ENCODE measurements around the gene CCDC192.
"Not testable (repeated sequence)": the region's sequence is repeated elsewhere in the genome, so short reads cannot be mapped to it uniquely, and the experiment has no call there.

CCDC192 gene

DNA sequence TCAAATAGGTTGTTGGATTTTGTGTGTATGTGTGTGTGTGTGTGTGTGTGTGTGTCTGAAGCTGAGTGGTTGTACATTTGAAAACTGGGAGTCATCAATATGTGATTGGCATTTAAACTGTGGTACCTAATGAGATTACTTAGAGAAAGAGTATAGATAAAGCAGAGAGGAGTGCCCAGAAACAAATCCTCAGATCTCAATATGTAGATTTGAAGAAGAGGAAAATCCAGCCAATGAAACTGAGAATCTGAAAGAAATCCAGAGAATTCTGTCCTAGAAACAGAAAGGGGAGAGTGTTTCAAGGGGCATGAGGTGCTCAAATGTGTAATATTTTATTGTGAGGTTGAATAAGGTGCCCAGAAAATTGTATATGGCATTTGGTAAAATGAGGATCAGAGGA is 66.2 kb downstream of the CCDC192 start:
- no peak for DNase-seq

DNA sequence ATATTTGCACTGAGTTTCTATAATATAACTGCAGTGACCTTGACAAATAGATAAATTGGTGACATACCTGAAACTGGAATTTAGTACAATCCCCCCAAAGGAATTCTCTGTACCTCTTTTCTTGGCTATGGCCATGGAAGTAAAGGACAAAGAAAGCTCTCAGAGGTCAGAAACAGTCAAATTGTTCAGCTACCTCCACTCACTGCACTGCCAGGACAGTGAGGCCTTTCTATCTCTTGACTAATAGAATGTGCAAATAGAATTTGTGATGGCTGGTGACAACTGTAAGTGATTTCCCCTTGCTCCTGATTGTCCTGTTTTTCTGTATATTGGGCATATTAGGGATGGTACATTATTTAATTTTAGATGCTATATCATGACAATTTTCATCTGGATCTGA is 67.1 kb downstream of the CCDC192 start:
- no peak for DNase-seq

DNA sequence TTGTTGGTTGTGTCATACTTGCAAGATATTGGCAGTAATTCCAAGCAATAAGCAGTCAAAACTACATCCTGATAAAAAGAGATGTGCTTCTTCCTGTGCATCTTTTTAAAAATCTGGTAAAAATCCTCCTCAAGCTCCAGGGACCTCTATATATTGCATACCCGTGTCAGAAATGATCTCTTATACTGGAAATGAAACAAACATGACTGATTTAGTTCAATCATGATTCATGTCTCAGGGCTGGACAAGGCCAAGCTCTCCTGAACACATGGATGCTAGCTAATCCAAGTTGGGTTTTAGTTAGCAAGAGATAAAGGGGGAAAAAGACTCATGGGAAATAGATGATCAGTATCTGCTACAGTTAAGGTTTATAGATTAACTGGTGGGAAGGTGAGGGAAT is 69.3 kb downstream of the CCDC192 start:
- no peak for DNase-seq

DNA sequence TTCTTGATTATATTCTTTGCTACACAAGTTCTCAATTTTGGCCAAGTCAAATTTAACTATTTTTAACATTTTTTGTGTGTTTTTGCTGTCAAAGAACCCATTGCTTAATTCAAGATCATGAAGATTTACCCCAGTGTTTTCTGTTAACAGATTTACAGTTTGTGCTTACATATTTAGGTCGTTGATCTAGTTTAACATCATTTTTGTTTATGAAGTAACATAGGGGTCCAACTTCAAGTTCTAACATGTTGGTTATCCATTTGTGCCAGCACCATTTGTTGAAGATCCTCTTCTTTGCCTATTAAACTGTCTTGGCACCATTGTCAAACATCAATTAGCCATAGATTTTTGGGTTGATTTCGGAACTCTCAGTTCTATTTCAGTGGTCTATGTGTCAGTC is 71.0 kb downstream of the CCDC192 start:
- no peak for DNase-seq

DNA sequence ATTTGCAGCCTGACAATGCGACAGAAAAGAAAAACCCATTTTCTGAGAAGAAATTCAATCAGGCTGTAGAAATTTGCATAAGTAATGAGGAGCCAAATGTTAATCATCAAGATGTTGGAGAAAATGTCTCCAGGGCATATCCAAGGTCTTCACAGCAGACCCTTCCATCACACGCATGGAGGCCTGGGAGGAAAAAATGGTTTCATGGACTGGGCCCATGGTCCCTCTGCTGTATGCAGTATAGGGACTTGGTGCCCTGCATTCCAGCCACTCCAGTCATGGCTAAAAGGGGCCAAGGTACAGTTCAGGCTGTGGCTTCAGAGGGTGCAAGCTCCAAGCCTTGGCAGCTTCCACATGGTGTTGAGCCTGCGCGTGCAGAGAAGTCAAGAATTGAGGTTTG is 73.3 kb downstream of the CCDC192 start:
- DNase-seq = no peak

DNA sequence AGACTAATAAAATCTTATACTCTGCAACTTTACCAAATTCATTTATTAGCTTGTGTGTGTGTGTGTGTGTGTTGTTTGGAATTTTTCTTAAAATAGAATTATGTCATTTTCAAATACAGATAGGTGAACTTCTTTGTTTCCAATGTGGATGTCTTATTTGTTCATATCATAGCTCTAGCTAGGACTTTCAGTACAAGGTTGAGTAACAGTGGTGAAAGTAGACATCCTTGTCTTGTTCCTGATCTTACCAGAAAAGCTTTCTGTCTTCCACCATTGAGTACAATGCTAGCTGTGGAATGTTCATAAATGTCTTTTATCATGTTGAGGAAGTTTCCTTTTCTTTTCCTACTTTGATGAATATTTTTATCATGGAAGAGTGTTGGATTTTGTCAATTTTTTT is 74.8 kb downstream of the CCDC192 start:
- DNase-seq = no peak

DNA sequence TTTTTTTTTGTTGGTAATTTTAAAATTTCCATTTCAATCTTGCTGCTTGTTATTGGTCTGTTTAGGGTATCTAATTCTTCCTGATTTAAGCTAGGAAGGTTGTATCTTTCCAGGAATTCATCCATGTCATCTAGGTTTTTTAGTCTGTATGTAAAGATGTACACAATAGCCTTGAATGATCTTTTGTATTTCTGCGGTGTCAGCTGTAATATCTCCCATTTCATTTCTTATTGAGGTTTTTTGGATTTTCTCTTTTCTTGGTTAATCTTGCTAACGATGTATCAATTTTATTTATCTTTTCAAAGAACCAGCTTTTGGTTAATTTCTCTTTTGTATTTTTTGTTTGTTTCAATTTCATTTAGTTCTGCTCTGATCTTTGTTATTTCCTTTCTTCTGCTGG is 79.3 kb downstream of the CCDC192 start:
- not testable (repeated sequence) for DNase-seq

DNA sequence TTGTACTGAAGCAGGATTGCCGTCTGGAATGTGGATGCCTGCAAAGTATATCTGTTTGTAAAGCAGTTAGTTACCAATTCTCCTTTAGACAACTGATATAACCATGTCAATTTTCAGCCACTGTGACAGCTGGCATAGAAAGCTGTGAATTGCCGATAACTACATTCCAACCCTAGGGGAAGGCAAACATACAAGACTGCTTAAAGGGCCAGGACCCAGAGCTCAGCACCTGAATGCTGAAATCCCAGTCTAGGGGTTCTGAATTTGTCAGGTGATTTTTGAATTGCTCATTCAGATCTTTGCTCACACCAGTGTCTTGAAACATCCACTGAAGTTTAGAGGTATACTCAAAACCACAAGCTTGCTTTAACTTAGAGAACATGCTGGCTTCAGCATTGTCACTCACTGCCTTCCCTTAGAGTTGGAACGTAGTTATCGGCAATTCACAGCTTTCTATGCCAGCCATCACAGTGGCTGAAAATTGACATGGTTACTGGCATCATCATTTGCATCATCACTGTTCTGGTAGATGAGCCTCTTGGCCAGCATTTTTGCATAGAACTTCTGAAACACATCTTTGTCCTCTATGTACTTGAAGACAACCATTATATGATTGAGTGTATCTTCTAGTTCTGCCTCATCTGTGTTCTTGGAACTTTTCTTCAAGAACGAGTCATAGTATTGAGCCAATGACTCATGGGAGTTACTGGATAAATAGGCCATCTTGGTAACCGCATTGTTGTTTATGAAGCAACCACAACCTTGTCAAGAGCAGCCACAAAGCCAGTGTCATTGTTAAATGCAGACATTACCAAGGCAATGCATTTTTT is 82.1 kb downstream of the CCDC192 start:
- DNase-seq = no peak

DNA sequence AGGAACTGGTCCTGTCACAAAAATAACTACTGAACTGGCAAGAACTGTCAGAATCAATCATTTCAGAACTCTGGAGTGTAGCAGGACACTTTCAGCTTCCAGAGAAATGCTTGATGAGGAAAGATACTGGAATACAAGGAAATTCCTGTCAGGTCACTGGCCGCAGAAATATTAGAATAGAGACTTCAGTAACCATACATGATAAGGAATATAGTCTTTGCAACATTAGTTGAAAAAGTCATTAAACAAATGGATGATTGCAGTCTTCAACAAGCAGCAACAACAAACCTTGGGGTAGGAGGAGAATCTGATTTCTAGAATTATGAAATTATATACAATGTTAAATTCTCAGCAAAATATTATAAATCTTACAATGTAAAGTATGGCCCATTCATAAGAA is 88.2 kb downstream of the CCDC192 start:
- no peak for DNase-seq

DNA sequence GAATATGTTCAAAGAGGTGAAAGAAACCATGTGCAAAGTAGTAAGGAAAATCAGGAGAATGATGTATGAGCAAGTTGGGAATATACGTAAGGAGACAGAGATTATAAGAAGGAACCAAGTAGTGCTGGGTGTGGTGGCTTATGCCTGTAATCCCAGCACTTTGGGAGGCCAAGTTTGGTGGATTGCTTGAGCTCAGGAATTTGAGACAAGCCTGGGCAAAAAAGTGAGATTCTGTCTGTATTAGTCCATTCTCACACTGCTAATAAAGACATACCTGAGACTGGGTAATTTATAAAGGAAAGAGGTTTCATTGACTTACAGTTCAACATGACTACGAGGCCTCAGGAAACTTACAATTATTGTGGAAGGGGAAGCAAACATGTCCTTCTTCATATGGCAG is 88.7 kb downstream of the CCDC192 start:
- DNase-seq = not testable (repeated sequence)

DNA sequence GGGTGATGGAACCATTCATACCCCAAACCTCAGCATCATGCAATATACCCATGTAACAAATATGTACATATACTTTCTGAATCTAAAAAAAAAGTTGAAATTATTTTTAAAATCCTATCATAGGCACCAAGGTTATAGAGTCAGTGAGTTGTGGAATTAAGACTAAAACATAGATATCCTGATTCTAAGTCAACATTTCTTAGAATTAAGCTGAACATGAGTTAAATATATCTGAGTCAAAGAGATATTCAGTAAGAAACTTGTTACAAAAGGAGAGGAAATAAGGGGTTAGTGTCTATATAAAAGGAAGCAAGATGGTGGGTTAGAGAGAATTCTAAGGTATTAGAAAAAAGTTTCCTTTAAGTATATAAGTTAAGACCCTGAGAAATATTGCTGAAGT is 89.9 kb downstream of the CCDC192 start:
- no peak for DNase-seq

DNA sequence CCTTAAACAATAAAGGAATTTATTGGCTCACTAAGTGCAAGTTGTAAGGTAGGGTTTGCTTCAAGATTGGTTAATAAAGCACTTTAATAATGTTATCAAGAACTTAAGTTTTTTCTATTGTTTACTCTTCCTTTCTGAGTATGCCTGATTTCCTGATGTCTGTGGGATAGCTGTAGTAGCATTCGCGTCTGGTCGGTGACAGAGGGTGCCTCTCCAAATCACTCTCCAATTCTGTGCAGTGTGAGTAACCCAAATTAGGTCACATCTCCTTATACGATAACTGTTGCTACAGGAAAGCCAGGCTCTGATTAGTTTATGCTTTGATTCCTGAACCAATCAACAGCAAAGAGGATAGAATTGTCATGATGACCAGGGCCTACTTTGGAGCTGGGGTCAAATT is 90.7 kb downstream of the CCDC192 start:
- DNase-seq = no peak

DNA sequence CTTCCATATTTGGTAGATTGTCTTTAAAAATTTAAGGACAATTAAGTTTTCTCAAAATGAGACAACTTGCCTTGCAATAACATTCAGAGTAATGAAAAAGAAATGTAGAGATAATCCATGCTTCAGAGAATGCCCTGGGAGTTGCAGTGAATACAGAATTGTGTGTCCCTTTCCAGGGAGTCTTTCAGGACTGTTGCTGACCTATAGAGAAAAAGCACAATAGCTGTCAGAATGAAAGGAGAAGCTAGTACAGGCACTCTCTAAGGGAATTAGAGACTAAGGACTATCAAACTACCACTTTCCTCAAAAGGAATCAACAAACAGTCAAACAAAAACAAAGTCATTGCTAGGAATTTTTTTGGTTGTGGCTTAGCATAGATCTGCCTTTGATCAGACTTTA is 93.0 kb downstream of the CCDC192 start:
- DNase-seq = no peak

DNA sequence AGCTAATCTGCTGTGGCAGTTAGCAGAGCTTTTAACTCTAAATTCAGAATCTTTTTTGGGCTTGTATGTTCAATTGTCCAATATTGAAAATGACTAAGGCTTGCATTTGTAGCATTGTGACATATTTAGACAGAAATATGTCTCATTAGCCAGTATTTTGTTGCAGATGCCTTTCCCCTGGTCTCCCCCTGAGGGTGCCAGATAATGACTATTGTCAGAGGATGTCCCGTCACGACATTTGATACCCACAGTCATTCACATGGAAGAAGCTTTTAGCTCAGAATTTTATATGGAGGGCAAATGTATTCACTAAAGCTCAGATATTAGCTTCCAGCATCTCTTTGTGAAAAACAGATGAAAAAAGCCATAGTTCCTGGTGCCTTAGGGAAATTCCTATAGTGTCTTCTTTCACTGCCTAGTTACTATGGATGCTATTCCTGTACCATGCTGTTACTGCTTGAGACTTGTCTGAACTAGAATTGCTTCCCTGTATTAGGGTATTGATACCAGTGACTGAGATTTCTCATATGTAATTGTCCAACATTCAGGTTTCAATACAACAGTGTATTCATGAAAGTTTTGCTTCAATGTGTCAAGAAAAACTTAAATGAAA is 96.2 kb downstream of the CCDC192 start:
- no peak for DNase-seq

DNA sequence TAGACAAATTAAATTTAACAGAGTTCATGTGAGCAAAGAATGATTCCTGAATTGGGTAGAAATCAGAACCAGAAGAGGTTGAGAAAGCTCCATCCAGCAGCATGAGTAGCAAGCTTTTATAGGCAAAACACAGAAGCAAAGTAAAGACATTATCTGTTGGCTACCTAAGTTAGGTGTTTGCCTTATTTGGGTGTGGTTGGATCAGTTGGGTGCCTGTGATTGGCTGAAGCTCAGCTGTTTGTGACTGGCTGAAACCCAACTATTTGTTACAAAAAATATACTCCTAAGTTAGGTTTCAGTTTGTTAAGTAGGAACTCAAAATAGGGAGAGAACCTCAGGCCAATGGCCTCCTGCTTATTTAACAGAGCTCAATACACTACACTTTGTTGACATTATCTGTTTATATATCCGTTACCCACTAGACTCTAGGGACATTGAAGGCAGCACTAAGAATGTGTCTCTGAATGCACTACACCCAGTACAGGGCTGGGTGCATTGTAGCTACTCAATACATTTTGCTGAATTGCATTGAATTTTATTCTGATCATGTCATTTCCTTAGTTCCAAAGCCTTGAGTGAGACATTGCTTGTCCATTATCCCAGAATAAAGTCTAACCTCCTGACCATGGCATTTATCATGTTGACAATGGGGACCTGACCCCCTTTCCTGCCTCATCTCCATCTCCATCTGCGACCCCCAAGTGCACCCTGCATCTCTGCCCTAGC is 98.7 kb downstream of the CCDC192 start:
- no peak for DNase-seq

DNA sequence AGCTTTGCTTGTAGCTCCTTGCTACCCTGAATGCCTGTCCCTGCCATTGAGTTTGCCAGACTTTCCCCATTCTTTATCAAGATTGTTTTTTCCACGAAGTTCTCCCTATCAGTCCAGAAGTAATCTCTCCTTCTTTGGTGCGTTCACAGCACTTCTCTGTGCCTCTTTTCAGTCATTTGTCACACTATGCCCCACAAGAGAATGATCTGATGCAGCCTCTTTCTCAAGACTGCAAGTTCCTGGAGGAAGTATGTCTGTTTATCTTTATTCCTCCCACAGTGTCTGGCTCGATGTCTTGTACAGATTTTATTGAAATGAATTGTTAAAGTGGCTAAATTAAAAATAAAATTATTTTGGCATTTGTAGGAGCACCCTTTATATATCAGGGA is 99.3 kb downstream of the CCDC192 start:
- no peak for DNase-seq

DNA sequence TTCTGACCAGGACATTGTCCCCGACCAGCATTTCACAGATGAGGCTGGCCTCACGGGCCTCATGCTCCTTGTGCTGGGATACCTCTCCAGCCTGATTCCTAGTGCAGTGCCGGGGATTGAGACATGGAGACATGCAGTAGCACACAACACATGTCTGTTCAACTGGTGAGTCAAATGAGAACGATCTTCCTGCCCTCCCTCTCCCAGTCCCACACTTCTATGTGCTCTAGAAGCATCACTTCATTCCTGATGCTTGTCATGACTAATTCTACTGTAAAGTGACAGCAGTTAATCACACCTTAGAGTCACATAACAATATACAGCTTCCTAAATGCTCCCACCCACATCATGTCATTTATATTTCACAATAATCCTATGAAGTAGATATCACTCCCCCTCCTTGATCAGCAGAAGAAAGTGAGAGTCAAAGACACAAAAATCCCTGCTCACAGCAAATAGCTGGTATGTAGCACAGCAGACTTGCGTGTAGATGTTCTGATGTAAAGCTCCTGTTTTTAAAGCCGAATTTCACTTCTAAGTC is 101.8 kb downstream of the CCDC192 start:
- DNase-seq = no peak

DNA sequence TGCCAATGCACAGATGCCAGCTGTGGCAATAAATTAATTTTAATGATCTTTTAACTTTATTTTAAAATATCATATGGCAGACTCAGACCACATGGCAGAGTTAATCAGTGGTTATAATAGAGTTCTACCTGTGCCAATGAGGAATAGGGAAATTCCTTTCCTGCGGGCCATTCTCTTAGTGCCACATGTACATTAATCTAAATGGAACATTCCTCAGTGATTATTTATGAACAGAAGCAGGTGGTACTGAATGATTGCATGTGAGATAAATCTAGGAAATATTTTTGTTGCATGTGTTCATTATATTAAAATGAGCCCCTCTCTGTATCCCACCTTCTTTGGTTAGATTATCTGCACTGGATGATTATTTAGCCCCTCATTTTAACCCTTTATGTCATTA is 102.3 kb downstream of the CCDC192 start:
- DNase-seq = no peak

DNA sequence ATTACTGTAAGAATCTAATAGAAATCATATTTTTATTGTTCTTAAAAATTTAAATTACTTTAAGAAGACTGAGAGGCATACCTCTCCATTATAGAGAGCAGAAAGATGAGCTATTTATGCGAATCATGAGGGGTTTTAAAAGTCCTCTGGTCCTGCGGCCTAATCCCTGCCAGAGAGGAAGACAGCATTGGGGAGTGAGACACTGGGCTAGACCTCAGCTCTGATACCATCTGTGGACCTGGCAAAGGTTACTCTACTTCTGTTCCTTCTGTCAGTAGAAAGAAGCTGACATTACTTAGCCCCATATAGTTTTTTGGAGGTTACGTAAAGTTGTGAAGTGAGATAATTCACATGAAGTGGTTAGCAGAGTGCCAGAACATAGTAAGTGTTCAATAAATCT is 103.6 kb downstream of the CCDC192 start:
- DNase-seq = no peak

DNA sequence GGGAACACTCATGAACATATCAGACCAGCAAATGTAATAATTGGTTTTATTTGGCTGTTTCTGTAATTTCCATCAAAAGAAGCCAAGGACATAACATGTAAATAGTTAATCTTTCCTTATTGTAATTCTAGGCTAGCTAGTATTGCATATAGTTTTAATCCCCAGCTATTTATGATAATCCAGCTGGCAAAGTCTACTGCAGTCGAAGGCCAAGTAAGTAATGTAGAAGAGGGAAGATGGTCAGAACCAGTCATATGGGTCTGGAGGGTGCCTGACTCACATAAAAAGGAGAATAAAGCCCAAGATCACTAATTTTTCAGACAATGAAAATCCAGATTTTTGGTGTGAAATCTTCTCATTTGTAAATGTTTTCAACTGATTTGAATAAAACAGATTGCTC is 106.3 kb downstream of the CCDC192 start:
- DNase-seq = no peak

DNA sequence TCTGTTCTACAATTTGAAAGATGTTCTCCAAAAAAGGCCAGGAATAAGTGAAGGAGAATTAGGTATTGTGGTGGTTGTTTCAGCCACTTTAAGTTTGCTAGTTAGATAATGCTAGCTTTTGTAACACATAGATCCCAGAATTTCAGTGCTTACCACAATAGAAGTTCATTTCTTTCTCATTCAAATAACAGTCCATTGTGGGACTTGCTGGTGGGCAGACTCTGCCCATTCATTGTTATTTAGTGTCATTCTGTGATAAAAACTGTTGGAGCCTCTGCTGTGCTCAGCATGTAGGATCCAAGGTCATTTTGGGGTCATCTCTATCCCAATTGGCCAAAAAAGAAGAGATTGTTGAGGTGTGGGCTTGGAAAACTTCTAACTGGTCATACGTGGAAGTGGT is 106.8 kb downstream of the CCDC192 start:
- no peak for DNase-seq

DNA sequence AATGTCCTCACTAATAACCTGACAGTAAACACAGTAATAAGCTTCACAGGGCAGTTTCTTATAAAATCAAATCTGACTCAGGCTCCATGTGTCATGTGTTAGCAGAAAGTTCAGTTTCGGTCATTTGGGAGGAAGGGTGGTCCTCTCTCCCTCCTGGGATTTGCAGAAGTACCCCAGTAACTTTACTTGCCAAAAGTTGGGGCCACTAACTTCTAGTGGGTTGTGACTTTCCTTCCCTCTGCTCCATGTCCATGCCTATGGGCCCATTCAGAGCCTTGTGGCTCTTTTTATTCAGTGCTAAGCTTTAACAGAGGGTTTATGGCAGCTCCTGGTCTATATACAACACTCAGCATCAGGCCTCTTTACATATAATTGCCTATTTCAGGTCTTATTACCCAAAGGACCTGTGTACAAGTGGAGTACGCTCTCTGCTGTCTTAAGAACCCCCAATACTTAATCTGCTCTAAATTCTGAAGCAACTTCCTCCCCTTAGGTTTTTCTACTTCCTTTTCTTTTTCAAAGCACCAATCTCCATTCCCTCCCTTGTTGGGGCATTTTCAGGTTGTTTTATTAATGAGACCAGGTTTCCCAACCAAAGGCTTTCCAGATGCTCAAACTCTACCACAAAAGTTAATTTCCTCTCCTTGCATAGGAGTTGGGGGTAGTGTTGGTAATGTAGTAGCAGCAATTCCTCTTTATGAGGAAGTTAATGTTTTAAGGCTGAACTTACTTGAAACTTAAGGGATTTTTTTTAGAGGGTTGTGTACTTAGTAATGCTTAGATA is 107.7 kb downstream of the CCDC192 start:
- no peak for DNase-seq

DNA sequence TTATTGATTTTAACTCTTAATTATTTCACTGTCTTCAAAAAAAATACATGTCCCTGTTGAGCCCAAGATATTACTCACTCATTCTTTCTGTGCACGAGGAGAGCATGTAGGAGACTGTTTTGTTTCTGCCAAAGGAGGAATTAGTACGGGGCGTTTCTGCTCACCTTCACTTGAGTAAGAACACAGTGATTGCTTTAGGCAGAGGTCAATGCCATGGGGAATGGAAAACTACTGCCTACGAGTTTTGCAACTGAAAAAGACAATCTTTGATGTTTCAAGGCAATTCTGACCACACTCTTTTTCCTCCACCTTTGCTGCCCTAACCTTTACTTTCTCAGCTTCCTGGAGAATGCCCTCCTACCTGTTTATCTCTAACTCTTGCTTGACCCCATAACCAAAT is 109.4 kb downstream of the CCDC192 start:
- no peak for DNase-seq

All from NCI-H1694 treated with DMSO at 0.1 percent for 48 hours (cell line).